Measurements from ENCODE around the gene THRAP3.

The THRAP3 gene

DNA sequence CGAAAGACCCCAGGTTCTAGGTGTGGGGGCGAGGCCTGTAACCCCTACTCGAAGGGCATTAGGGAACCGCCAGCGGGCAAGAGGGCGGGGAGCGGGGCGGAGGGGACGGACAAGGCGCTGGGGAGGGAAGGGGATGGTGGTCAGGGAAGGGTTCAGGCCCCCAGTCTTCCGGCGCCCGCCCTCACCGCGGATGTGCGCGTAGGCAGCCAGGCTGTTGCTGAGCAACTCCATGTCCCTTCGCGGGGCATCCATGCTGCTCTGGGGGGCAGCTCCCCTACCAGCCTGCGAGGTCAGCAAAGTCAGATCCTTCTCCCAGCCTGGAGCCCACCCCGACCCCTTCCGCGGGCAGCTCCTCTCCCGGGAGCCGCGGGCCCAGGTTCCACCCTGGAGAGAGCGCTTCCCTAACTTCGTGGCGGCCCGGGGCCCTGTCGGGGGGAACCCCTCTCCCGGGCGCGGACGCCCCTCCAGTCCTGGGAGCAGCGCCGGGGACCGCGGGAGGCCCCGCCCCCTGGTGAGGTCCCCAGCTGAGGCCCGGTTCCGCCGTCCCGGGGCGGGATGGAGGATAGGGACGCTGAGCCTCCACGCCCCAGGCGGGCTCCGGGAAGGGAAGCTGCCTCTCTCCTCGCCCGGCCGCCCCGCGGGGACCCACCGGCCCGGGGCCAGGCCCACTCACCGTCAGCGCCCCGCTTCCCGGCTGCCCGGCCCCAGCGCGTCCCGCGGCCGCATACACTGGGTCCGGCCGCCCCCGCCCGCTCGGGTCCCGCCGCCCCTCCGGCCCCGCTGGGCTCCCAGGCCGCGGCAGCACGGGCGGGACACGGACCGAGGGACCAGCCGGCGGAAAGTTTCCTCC lies 98.8 kb downstream of the THRAP3 start:
- TF ChIP-seq CTCF (IDR thresholded peaks at IDR 0.05; ENCODE audit: low read depth, low read length) = no peak
- no peak for DNase-seq (ENCODE audit: extremely low read depth, low read depth)

- no peak for TF ChIP-seq CTCF (IDR thresholded peaks at IDR 0.05; ENCODE audit: low read depth, low read length)
- peak; percentile 64 for DNase-seq (ENCODE audit: extremely low read depth, low read depth)
Observed at GRCh38 chr1:36323636-36324352, 99.6 kb downstream of the THRAP3 start, which contains the start of gene EVA1B. TSS of gene EVA1B (minus strand) at chr1:36323645. CDS start at chr1:36323037, 608 bp downstream.

GRCh38 chr1:36324353-36324703 lies 100.1 kb downstream of the THRAP3 start:
- TF ChIP-seq CTCF (IDR thresholded peaks at IDR 0.05; ENCODE audit: low read depth, low read length) = no peak
- DNase-seq (ENCODE audit: extremely low read depth, low read depth) = no peak

DNA sequence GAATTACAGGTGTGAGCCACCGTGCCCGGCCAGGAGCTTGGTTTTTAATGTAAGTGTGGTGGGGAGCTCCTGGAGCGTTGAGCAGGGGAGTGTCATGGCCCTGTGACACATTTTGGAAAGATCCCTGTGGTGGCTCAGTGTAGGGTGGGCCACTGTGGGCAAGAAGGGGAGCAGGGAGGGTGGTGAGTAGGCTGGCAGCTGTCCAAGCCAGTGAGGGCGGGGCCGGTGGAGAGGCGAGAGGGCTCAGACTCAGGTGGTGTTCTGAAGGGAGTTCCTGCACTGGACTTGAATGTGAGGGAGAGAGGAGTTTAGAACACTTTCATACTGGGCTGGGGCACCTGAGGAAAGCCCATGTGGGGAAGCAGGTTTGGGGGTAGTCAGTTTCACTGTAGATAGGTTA lies 102.3 kb downstream of the THRAP3 start:
- no peak for TF ChIP-seq CTCF (IDR thresholded peaks at IDR 0.05; ENCODE audit: low read depth, low read length)
- DNase-seq (ENCODE audit: extremely low read depth, low read depth) = no peak

GRCh38 chr1:36327421-36328087 lies 103.3 kb downstream of the THRAP3 start:
- TF ChIP-seq CTCF (IDR thresholded peaks at IDR 0.05; ENCODE audit: low read depth, low read length) = no peak
- DNase-seq (ENCODE audit: extremely low read depth, low read depth) = no peak

DNA sequence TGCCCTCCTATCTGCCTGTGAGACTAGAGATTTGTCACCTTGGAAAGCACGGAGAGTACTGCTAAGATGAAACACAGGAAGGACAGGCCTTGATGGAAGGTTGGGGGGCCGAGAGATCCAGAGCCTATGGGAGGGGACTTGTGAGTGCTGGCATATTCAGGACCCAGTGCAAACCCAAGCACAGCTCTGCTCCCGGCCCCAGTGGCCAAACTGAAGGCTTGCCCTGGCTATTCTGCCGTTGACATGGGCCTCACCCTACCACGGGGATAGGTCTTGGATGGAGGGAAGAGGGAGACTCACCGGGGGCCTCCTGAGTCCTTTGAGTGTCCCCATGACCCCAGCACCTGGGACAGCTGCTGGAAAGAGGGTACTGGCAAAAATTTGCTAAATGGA lies 103.8 kb downstream of the THRAP3 start:
- no peak for DNase-seq (ENCODE audit: extremely low read depth, low read depth)
- TF ChIP-seq CTCF (IDR thresholded peaks at IDR 0.05; ENCODE audit: low read depth, low read length) = no peak

GRCh38 chr1:36328713-36329112 lies 104.5 kb downstream of the THRAP3 start:
- DNase-seq (ENCODE audit: extremely low read depth, low read depth) = no peak
- TF ChIP-seq CTCF (IDR thresholded peaks at IDR 0.05; ENCODE audit: low read depth, low read length) = no peak
